ENCODE data around the gene SLC48A1.

SLC48A1 gene

GRCh38 chr12:47758834-47759690, 14.0 kb upstream of the SLC48A1 start, which contains the start of gene RAPGEF3:
RAPGEF3 (minus strand) TSS chr12:47758880; CDS start chr12:47758556, 324 bp downstream.
- DNase-seq: peak; percentile 84

GRCh38 chr12:47762850-47763465, 10.1 kb upstream of the SLC48A1 start:
- no peak for DNase-seq

- no peak for DNase-seq
Observed at GRCh38 chr12:47763481-47764346, 9.3 kb upstream of the SLC48A1 start.

- no peak for DNase-seq
Observed at GRCh38 chr12:47766502-47767215, 6.4 kb upstream of the SLC48A1 start.

- DNase-seq: no peak
Observed at GRCh38 chr12:47767216-47767724, 5.8 kb upstream of the SLC48A1 start.

GRCh38 chr12:47768323-47768811, 4.7 kb upstream of the SLC48A1 start:
- DNase-seq: peak; percentile 68

GRCh38 chr12:47769234-47770085, 3.6 kb upstream of the SLC48A1 start:
- DNase-seq: no peak

GRCh38 chr12:47770086-47770726, 2.8 kb upstream of the SLC48A1 start:
- DNase-seq: no peak

- no peak for DNase-seq
Observed at GRCh38 chr12:47771304-47771703, 1.7 kb upstream of the SLC48A1 start.

GRCh38 chr12:47772094-47772660, 861 bp upstream of the SLC48A1 start:
- DNase-seq: no peak

- DNase-seq: no peak
Observed at GRCh38 chr12:47772738-47773061, 338 bp upstream of the SLC48A1 start.

- DNase-seq: no peak
Observed at GRCh38 chr12:47773858-47774580, 981 bp downstream of the SLC48A1 start.

- DNase-seq: no peak
Observed at GRCh38 chr12:47774663-47775062, 1.6 kb downstream of the SLC48A1 start.

GRCh38 chr12:47775100-47775911, 2.3 kb downstream of the SLC48A1 start:
- peak; percentile 46 for DNase-seq

- DNase-seq: peak; percentile 61
Observed at GRCh38 chr12:47776471-47777143, 3.6 kb downstream of the SLC48A1 start.

GRCh38 chr12:47777151-47777550, 4.1 kb downstream of the SLC48A1 start:
- DNase-seq: no peak

- no peak for DNase-seq
Observed at GRCh38 chr12:47777741-47778558, 4.9 kb downstream of the SLC48A1 start.
